GM12878 (cell line): ENCODE data around the gene RINT1. TPM values are rescaled to one million over a fixed set of nuclear protein-coding genes. Genes with fewer than 3 reads are reported as not detected.

Source experiments
- ATAC-seq: fragments of 200-7000 bp; cut with Tn5 transposase; 3 replicates; pipeline ENCODE4 v1.9.1; 2020; ENCODE audit warnings: mild to moderate bottlenecking, moderate library complexity
- BruUV-seq: library from RNA; stranded (reverse); fragments of 400-500 nt; replicated peaks from 2 replicates; lab custom pipeline; 2021; lab: Mats Ljungman, UMichigan
- CTCF ChIA-PET: fragments of 300-600 bp; sonication (Branson Sonifier 250); formaldehyde crosslinking; extraction: SDS; loops from one replicate; lab custom pipeline; 2021; ENCODE audit warnings: inconsistent platforms; lab: Yijun Ruan, JAX
- POLR2A ChIA-PET: fragments of 350-600 bp; formaldehyde crosslinking; extraction: SDS; loops from one replicate; lab custom pipeline; 2021; ENCODE audit warnings: inconsistent platforms; lab: Charles Lee
- RAD21 ChIA-PET: fragments of 300-600 bp; sonication (Branson Sonifier 250); formaldehyde crosslinking; loops from one replicate; lab custom pipeline; 2023; ENCODE audit warnings: antibody characterized with exemption; ENCODE audit not compliant: unreplicated experiment; lab: Charles Lee
- SMC1A ChIA-PET: fragments of 300-600 bp; sonication (Branson Sonifier 250); formaldehyde crosslinking; loops from one replicate; lab custom pipeline; 2023; ENCODE audit not compliant: unreplicated experiment, uncharacterized antibody; lab: Charles Lee
- DNase-seq: peaks from one replicate; pipeline ENCODE4 v3.0.0-alpha.2; 2011; ENCODE audit warnings: low read depth, low spot score
- FAIRE-seq: peaks from 3 replicates; lab custom pipeline; 2011; peaks lifted over from hg19 to GRCh38; lab: Jason Lieb, UNC
- H2AFZ ChIP-seq: 2 replicates; pipeline ENCODE4 v1.6.0; 2011; ENCODE audit warnings: low read depth, low read length, control low read depth; ENCODE audit not compliant: control insufficient read depth
- H3K27ac ChIP-seq: 2 replicates; pipeline ENCODE4 v1.5.1; 2011; ENCODE audit warnings: control low read depth; ENCODE audit not compliant: control insufficient read depth, insufficient read depth
- H3K27me3 ChIP-seq, 2 experiments: replicated peaks in 1 of 2; 2 replicates each; pipeline versions ENCODE4 v1.6.0 to v1.6.1; 2011; ENCODE audit warnings: low read length in 1 of 2; ENCODE audit not compliant: control insufficient read depth in 2 of 2, insufficient read depth in 2 of 2
- H3K36me3 ChIP-seq, 2 experiments: 2 replicates each; pipeline ENCODE4 v1.5.1; 2011; ENCODE audit warnings: low read length in 1 of 2; ENCODE audit not compliant: control insufficient read depth in 2 of 2, insufficient read depth in 2 of 2
- H3K4me1 ChIP-seq: 2 replicates; pipeline ENCODE4 v1.6.1; 2011; ENCODE audit warnings: mild to moderate bottlenecking, low read length, moderate library complexity, mixed read lengths; ENCODE audit not compliant: control insufficient read depth, insufficient read depth
- H3K4me2 ChIP-seq: 2 replicates; pipeline ENCODE4 v1.6.0; 2011; ENCODE audit warnings: control low read depth; ENCODE audit not compliant: control insufficient read depth, insufficient read depth
- H3K4me3 ChIP-seq: fragments of 200-600 bp; sonication (generic); 2 replicates; pipeline ENCODE4 v1.5.1; 2016
- H3K79me2 ChIP-seq: 2 replicates; pipeline ENCODE4 v1.6.0; 2011; ENCODE audit warnings: low read length; ENCODE audit not compliant: control insufficient read depth, insufficient read depth
- H3K9ac ChIP-seq: 2 replicates; pipeline ENCODE4 v1.8.0; 2011; ENCODE audit warnings: low read length, control low read depth, mixed read lengths; ENCODE audit not compliant: control insufficient read depth, insufficient read depth
- H3K9me3 ChIP-seq: replicated peaks from 3 replicates; pipeline ENCODE4 v1.5.1; 2011; ENCODE audit warnings: mild to moderate bottlenecking, low read length; ENCODE audit not compliant: control insufficient read depth, insufficient read depth
- H4K20me1 ChIP-seq: 2 replicates; pipeline ENCODE4 v1.6.0; 2011; ENCODE audit not compliant: control insufficient read depth, insufficient read depth
- CBFB ChIP-seq: IDR thresholded peaks from 2 replicates; pipeline ENCODE4 v1.6.1; 2016; ENCODE audit warnings: antibody characterized with exemption, low read depth
- CHD4 ChIP-seq: fragments of 200-600 bp; sonication (generic); IDR thresholded peaks from 2 replicates; pipeline ENCODE4 v1.6.1; 2016; ENCODE audit warnings: mild to moderate bottlenecking
- DPF2 ChIP-seq: fragments of 450-650 bp; IDR thresholded peaks from 2 replicates; pipeline ENCODE4 v1.6.1; 2017; ENCODE audit warnings: mild to moderate bottlenecking
- HDAC2 ChIP-seq: fragments of 200-600 bp; sonication (generic); IDR thresholded peaks from 2 replicates; pipeline ENCODE4 v1.6.1; 2017
- POU2F2 ChIP-seq: IDR thresholded peaks from 3 replicates; pipeline ENCODE4 v1.6.1; 2011; ENCODE audit warnings: low read depth, mild to moderate bottlenecking, low read length, borderline replicate concordance
- SMAD5 ChIP-seq: IDR thresholded peaks from 2 replicates; pipeline ENCODE4 v1.6.1; 2016; ENCODE audit warnings: antibody characterized with exemption, low read depth
- TARDBP ChIP-seq: IDR thresholded peaks from 2 replicates; pipeline ENCODE4 v1.6.1; 2016; ENCODE audit warnings: borderline replicate concordance
- ZSCAN29 ChIP-seq: fragments of 450-650 bp; IDR thresholded peaks from 2 replicates; pipeline ENCODE4 v1.6.1; 2017; ENCODE audit warnings: mild to moderate bottlenecking, moderate library complexity
- WGBS: methylation state at CpG from one replicate; pipeline ENCODE4 v1.1.6; 2016; ENCODE audit warnings: low lambda C conversion rate; ENCODE audit not compliant: insufficient replicate concordance, insufficient coverage; ENCODE audit errors: missing lambda C conversion rate; 5-methylcytosine and 5-hydroxymethylcytosine counted together
- in situ Hi-C: fragments of 300-500 bp; cut with MboI; formaldehyde crosslinking; loops from 9 replicates; pipeline ENCODE4 v1.14.3; 2018; ENCODE audit warnings: mixed read lengths
- intact Hi-C: fragments of 100-400 bp; cut with micrococcal nuclease; formaldehyde crosslinking; loops from one replicate; pipeline ENCODE4 v1.14.2; 2022; ENCODE audit not compliant: unreplicated experiment
- polyA plus RNA-seq, 11 experiments: library from polyadenylated mRNA; depleted of rRNA in 4 of 11; unstranded in 6 of 11; stranded (reverse) in 5 of 11; fragments of >200 nt; fragmentation: Nextera tagmentation in 4 of 11; fragmentation: Illumina TruSeq in 1 of 11; extraction: Ambion mirVana in 4 of 11; extraction: Trizol in 1 of 11; gene quantifications; 1 replicate in 1 of 11; 2 replicates in 10 of 11; pipeline versions ENCODE4 v1.2.1 to v1.2.3, GENCODE V29; 2011 to 2016; ENCODE audit warnings: inconsistent platforms in 2 of 11, missing spikeins in 2 of 11, low read depth in 1 of 11
- total RNA-seq, 4 experiments: library from RNA; depleted of rRNA in 3 of 4; stranded (reverse); fragments of >200 nt in 3 of 4; fragmentation: Illumina TruSeq in 1 of 4; extraction: Trizol in 1 of 4; gene quantifications; 2 replicates each; pipeline versions ENCODE4 v1.2.1 to v1.2.3, GENCODE V29; 2013 to 2021
- TF ChIP-seq, protein P1 (sequence below): IDR thresholded peaks from 2 replicates; pipeline ENCODE4 v1.6.1; 2012; ENCODE audit warnings: mild to moderate bottlenecking, low read depth, low read length
- TF ChIP-seq, protein P2 (sequence below): IDR thresholded peaks from 2 replicates; pipeline ENCODE4 v1.6.1; 2012; ENCODE audit warnings: low read depth, low read length, improper control_type of control experiment
- TF ChIP-seq, protein P3 (sequence below): IDR thresholded peaks from 2 replicates; pipeline ENCODE4 v1.6.1; 2011; ENCODE audit warnings: mild to moderate bottlenecking, low read depth, low read length, moderate library complexity; ENCODE audit not compliant: insufficient replicate concordance

Gene RINT1
- total and polyA plus RNA-seq, 10 of the 15 experiments (the other 5 are each of a cell fraction or from before 2014, with no cell fraction given): 6.7 to 32.3 (median 17.3) TPM

DNA sequence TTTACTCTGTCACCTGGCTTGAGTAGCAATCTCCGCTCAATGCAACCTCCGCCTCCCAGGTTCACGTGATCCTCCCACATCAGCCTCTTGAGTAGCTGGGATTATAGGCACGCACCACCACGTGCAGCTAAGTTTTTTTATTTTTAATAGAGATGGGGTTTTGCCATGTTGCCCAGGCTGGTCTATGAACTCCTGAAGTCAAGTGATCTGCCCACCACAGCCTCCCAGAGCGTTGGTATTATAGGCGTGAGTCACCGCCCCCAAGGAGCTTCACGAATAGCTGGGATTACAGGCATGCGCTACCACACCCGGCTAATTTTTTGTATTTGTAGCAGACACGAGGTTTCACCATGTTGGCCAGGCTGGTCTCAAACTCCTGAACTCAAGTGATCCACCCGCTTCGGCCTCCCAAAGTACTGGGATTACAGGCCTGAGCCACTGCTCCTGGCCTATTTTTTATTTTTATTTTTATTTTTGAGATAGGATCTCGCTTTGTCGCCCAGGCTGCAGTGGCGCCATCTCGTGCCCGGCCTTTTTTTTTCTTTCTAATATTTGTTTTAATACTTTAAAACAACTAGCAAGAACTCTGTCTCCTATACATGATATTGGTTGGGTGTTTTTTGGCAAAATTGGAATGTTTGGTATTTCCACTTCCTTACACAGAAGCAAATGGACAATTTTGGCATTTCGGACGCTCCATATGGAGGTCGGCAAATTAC is 48.2 kb downstream of the RINT1 start:
- Histone ChIP-seq H3K27me3 (no peaks in the 10 kb centered on the region), H3K79me2 (no peaks in the 10 kb centered on the region), H4K20me1 (no peaks in the 10 kb centered on the region), H3K9me3 (no peaks in the 10 kb centered on the region; the same call in 2 of the 3 replicates), H2AFZ (no peak overlapping the region), H3K4me3 (no peak overlapping the region)
- in situ Hi-C loops: no loop called here
- POLR2A ChIA-PET: no interaction called here
- TF ChIP-seq POU2F2: no peak
- TF ChIP-seq, protein P1, sequence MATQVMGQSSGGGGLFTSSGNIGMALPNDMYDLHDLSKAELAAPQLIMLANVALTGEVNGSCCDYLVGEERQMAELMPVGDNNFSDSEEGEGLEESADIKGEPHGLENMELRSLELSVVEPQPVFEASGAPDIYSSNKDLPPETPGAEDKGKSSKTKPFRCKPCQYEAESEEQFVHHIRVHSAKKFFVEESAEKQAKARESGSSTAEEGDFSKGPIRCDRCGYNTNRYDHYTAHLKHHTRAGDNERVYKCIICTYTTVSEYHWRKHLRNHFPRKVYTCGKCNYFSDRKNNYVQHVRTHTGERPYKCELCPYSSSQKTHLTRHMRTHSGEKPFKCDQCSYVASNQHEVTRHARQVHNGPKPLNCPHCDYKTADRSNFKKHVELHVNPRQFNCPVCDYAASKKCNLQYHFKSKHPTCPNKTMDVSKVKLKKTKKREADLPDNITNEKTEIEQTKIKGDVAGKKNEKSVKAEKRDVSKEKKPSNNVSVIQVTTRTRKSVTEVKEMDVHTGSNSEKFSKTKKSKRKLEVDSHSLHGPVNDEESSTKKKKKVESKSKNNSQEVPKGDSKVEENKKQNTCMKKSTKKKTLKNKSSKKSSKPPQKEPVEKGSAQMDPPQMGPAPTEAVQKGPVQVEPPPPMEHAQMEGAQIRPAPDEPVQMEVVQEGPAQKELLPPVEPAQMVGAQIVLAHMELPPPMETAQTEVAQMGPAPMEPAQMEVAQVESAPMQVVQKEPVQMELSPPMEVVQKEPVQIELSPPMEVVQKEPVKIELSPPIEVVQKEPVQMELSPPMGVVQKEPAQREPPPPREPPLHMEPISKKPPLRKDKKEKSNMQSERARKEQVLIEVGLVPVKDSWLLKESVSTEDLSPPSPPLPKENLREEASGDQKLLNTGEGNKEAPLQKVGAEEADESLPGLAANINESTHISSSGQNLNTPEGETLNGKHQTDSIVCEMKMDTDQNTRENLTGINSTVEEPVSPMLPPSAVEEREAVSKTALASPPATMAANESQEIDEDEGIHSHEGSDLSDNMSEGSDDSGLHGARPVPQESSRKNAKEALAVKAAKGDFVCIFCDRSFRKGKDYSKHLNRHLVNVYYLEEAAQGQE: no peak
- TF ChIP-seq ZSCAN29: no peak
- no peak for TF ChIP-seq DPF2
- TF ChIP-seq TARDBP: no peak
- TF ChIP-seq CBFB: no peak
- TF ChIP-seq, protein P2, sequence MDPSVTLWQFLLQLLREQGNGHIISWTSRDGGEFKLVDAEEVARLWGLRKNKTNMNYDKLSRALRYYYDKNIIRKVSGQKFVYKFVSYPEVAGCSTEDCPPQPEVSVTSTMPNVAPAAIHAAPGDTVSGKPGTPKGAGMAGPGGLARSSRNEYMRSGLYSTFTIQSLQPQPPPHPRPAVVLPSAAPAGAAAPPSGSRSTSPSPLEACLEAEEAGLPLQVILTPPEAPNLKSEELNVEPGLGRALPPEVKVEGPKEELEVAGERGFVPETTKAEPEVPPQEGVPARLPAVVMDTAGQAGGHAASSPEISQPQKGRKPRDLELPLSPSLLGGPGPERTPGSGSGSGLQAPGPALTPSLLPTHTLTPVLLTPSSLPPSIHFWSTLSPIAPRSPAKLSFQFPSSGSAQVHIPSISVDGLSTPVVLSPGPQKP: no peak
- no peak for TF ChIP-seq HDAC2
- TF ChIP-seq, protein P3, sequence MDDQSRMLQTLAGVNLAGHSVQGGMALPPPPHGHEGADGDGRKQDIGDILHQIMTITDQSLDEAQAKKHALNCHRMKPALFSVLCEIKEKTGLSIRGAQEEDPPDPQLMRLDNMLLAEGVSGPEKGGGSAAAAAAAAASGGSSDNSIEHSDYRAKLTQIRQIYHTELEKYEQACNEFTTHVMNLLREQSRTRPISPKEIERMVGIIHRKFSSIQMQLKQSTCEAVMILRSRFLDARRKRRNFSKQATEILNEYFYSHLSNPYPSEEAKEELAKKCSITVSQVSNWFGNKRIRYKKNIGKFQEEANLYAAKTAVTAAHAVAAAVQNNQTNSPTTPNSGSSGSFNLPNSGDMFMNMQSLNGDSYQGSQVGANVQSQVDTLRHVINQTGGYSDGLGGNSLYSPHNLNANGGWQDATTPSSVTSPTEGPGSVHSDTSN: no peak
- no peak for TF ChIP-seq CHD4
- TF ChIP-seq SMAD5: no peak
- TF ChIP-seq, all 136 proteins: peak for 0
- RAD21 ChIA-PET: no interaction called here
- Histone ChIP-seq H3K4me2 (no peak overlapping the region), H3K4me1 (no peaks in the 10 kb centered on the region), H3K27ac (no peak overlapping the region), H3K9ac (no peak overlapping the region), H3K36me3 (no peaks in the 10 kb centered on the region)
- CTCF ChIA-PET: interaction anchor here (0.6 to 1.5 kb wide), 3 partner anchors 8 to 48 kb away, joined by 3 to 6 read pairs (median 4); partner anchors contain the start of gene RINT1
- no peak for FAIRE-seq
- no peak for ATAC-seq
- no TSS peak for BruUV-seq
- DNase-seq: no peak
- WGBS: 93% methylated on average over 22 of the region's 22 CpGs
- intact Hi-C loops: no loop called here
- SMC1A ChIA-PET: interaction anchor here (1.4 kb wide), 1 partner anchor 48 kb away, joined by 4 read pairs; the partner anchor contains the start of gene RINT1
